Activated naive CD8-positive, alpha-beta T cell (primary cell): ENCODE measurements around the gene PDK4.
"Not testable (repeated sequence)": the region's sequence is repeated elsewhere in the genome, so short reads cannot be mapped to it uniquely, and the experiment has no call there.

Experiments used
- H3K27ac Mint-ChIP-seq: one replicate; pipeline ENCODE4 v1.8.0; 2021; ENCODE audit warnings: mixed read lengths
- H3K27me3 Mint-ChIP-seq: one replicate; pipeline ENCODE4 v1.8.0; 2021; ENCODE audit warnings: mixed read lengths
- H3K36me3 Mint-ChIP-seq: one replicate; pipeline ENCODE4 v1.8.0; 2021; ENCODE audit warnings: mixed read lengths
- H3K4me1 Mint-ChIP-seq: one replicate; pipeline ENCODE4 v1.8.0; 2021; ENCODE audit warnings: low read depth, mixed read lengths
- H3K4me3 Mint-ChIP-seq: one replicate; pipeline ENCODE4 v1.8.0; 2021; ENCODE audit warnings: mild to moderate bottlenecking, mixed read lengths
- H3K9me3 Mint-ChIP-seq: one replicate; pipeline ENCODE4 v1.8.0; 2021; ENCODE audit warnings: low read depth, mixed read lengths

Gene PDK4

GRCh38 chr7:95560674-95561073 lies 35.6 kb downstream of the PDK4 start:
- Mint-ChIP-seq H3K4me1 (no peaks in the 10 kb centered on the region), H3K27ac (no peak overlapping the region), H3K27me3 (peaks cover 5% of the 10 kb centered on the region), H3K9me3 (no peaks in the 10 kb centered on the region), H3K36me3 (no peaks in the 10 kb centered on the region), H3K4me3 (no peak overlapping the region)

- peaks cover 6% of the 10 kb centered on the region for H3K27me3 Mint-ChIP-seq
- H3K9me3 Mint-ChIP-seq: no peaks in the 10 kb centered on the region
- no peaks in the 10 kb centered on the region for H3K4me1 Mint-ChIP-seq
- no peak overlapping the region for H3K4me3 Mint-ChIP-seq
- no peak overlapping the region for H3K27ac Mint-ChIP-seq
- H3K36me3 Mint-ChIP-seq: no peaks in the 10 kb centered on the region
These were observed 37.5 kb downstream of the PDK4 start for GRCh38 chr7:95558864-95559263.

- Mint-ChIP-seq H3K27me3 (peaks cover 10% of the 10 kb centered on the region), H3K36me3 (no peaks in the 10 kb centered on the region), H3K27ac (no peak overlapping the region), H3K4me1 (no peaks in the 10 kb centered on the region), H3K9me3 (no peaks in the 10 kb centered on the region), H3K4me3 (no peak overlapping the region)
These were observed 39.5 kb downstream of the PDK4 start for GRCh38 chr7:95556777-95557176.

- Mint-ChIP-seq H3K27ac (no peak overlapping the region), H3K27me3 (peaks cover 10% of the 10 kb centered on the region), H3K9me3 (no peaks in the 10 kb centered on the region), H3K4me3 (no peak overlapping the region), H3K4me1 (no peaks in the 10 kb centered on the region), H3K36me3 (no peaks in the 10 kb centered on the region)
These were observed 42.4 kb downstream of the PDK4 start for GRCh38 chr7:95553939-95554338.

GRCh38 chr7:95552010-95552926 lies 44.0 kb downstream of the PDK4 start:
- H3K27ac Mint-ChIP-seq, H3K9me3 Mint-ChIP-seq, H3K4me1 Mint-ChIP-seq, H3K36me3 Mint-ChIP-seq, H3K4me3 Mint-ChIP-seq: not testable (repeated sequence)
- peaks cover 10% of the 10 kb centered on the region for H3K27me3 Mint-ChIP-seq

- Mint-ChIP-seq H3K4me1 (no peaks in the 10 kb centered on the region), H3K36me3 (no peaks in the 10 kb centered on the region), H3K27me3 (peaks cover 8% of the 10 kb centered on the region), H3K4me3 (no peak overlapping the region), H3K9me3 (no peaks in the 10 kb centered on the region), H3K27ac (no peak overlapping the region)
These were observed 45.8 kb downstream of the PDK4 start for GRCh38 chr7:95550546-95550945.

GRCh38 chr7:95549818-95550529 lies 46.3 kb downstream of the PDK4 start:
- Mint-ChIP-seq H3K27me3 (peaks cover 8% of the 10 kb centered on the region), H3K27ac (no peak overlapping the region), H3K4me1 (no peaks in the 10 kb centered on the region), H3K36me3 (no peaks in the 10 kb centered on the region), H3K9me3 (no peaks in the 10 kb centered on the region), H3K4me3 (no peak overlapping the region)

- no peaks in the 10 kb centered on the region for H3K4me1 Mint-ChIP-seq
- no peak overlapping the region for H3K4me3 Mint-ChIP-seq
- no peak overlapping the region for H3K27ac Mint-ChIP-seq
- H3K27me3 Mint-ChIP-seq: peaks cover 7% of the 10 kb centered on the region
- H3K36me3 Mint-ChIP-seq: no peaks in the 10 kb centered on the region
- H3K9me3 Mint-ChIP-seq: no peaks in the 10 kb centered on the region
These were observed 48.7 kb downstream of the PDK4 start for GRCh38 chr7:95547361-95548348.

- Mint-ChIP-seq H3K4me3 (no peak overlapping the region), H3K36me3 (no peaks in the 10 kb centered on the region), H3K9me3 (no peaks in the 10 kb centered on the region), H3K27ac (no peak overlapping the region), H3K27me3 (peaks cover 5% of the 10 kb centered on the region), H3K4me1 (no peaks in the 10 kb centered on the region)
These were observed 49.7 kb downstream of the PDK4 start for GRCh38 chr7:95546647-95547046.

- H3K36me3 Mint-ChIP-seq: no peaks in the 10 kb centered on the region
- no peak overlapping the region for H3K4me3 Mint-ChIP-seq
These were observed 50.6 kb downstream of the PDK4 start for GRCh38 chr7:95545673-95546072.

GRCh38 chr7:95545007-95545615 lies 51.2 kb downstream of the PDK4 start:
- Mint-ChIP-seq H3K9me3 (no peaks in the 10 kb centered on the region), H3K36me3 (no peaks in the 10 kb centered on the region), H3K4me1 (no peaks in the 10 kb centered on the region), H3K27ac (no peak overlapping the region), H3K27me3 (peaks cover 4% of the 10 kb centered on the region), H3K4me3 (no peak overlapping the region)

More at GRCh38 chr7:95545673-95546072, 50.6 kb downstream of the PDK4 start:
- H3K27me3 Mint-ChIP-seq: peaks cover 4% of the 10 kb centered on the region
- no peaks in the 10 kb centered on the region for H3K4me1 Mint-ChIP-seq
- H3K9me3 Mint-ChIP-seq: no peaks in the 10 kb centered on the region
- no peak overlapping the region for H3K27ac Mint-ChIP-seq

- Mint-ChIP-seq H3K4me1 (no peaks in the 10 kb centered on the region), H3K36me3 (no peaks in the 10 kb centered on the region), H3K27me3 (peaks cover 4% of the 10 kb centered on the region), H3K4me3 (no peak overlapping the region), H3K27ac (no peak overlapping the region), H3K9me3 (no peaks in the 10 kb centered on the region)
These were observed 52.1 kb downstream of the PDK4 start for GRCh38 chr7:95544171-95544570.

- H3K4me3 Mint-ChIP-seq: no peak overlapping the region
- H3K4me1 Mint-ChIP-seq: no peaks in the 10 kb centered on the region
- H3K9me3 Mint-ChIP-seq: no peaks in the 10 kb centered on the region
- no peaks in the 10 kb centered on the region for H3K36me3 Mint-ChIP-seq
- H3K27me3 Mint-ChIP-seq: peaks cover 6% of the 10 kb centered on the region
- no peak overlapping the region for H3K27ac Mint-ChIP-seq
These were observed 53.0 kb downstream of the PDK4 start for GRCh38 chr7:95543312-95543711.

- no peaks in the 10 kb centered on the region for H3K9me3 Mint-ChIP-seq
- no peaks in the 10 kb centered on the region for H3K4me1 Mint-ChIP-seq
- no peak overlapping the region for H3K27ac Mint-ChIP-seq
- no peaks in the 10 kb centered on the region for H3K36me3 Mint-ChIP-seq
- H3K4me3 Mint-ChIP-seq: no peak overlapping the region
- H3K27me3 Mint-ChIP-seq: peaks cover 8% of the 10 kb centered on the region
These were observed 56.0 kb downstream of the PDK4 start for GRCh38 chr7:95540366-95540765.
